ENCODE results near the gene PPM1N.

The PPM1N gene

GRCh38 chr19:45498411-45499195 lies at the start of gene PPM1N:
Gene PPM1N, plus strand, starts transcription at chr19:45498443. Its CDS starts 30 bp downstream, at chr19:45498473.
- peak; percentile 78 for DNase-seq

- DNase-seq = no peak
Measured at GRCh38 chr19:45448887-45449299, 49.4 kb upstream of the PPM1N start.

- peak; percentile 27 for DNase-seq
Measured at GRCh38 chr19:45450012-45450333, 48.3 kb upstream of the PPM1N start.

GRCh38 chr19:45451131-45451849 lies 47.0 kb upstream of the PPM1N start:
- DNase-seq = peak; percentile 49

GRCh38 chr19:45451850-45452387 lies 46.3 kb upstream of the PPM1N start:
- no peak for DNase-seq

GRCh38 chr19:45455707-45456499 lies 42.3 kb upstream of the PPM1N start:
- DNase-seq = peak; percentile 66

- DNase-seq = no peak
Measured at GRCh38 chr19:45456500-45456815, 41.8 kb upstream of the PPM1N start.

GRCh38 chr19:45457776-45458175 lies 40.5 kb upstream of the PPM1N start:
- no peak for DNase-seq

GRCh38 chr19:45460807-45461347 lies 37.4 kb upstream of the PPM1N start:
- no peak for DNase-seq

GRCh38 chr19:45462174-45462573 lies 36.1 kb upstream of the PPM1N start:
- DNase-seq = no peak

- no peak for DNase-seq
Measured at GRCh38 chr19:45463241-45463640, 35.0 kb upstream of the PPM1N start.

GRCh38 chr19:45464274-45464673 lies 34.0 kb upstream of the PPM1N start:
- no peak for DNase-seq

GRCh38 chr19:45464852-45465441 lies 33.3 kb upstream of the PPM1N start:
- DNase-seq = no peak

- no peak for DNase-seq
Measured at GRCh38 chr19:45467115-45467455, 31.2 kb upstream of the PPM1N start.

GRCh38 chr19:45467456-45468158 lies 30.6 kb upstream of the PPM1N start, which contains the start of gene FOSB:
Gene FOSB, plus strand, starts transcription at chr19:45467996. Its CDS starts 591 bp downstream, at chr19:45468587.
- peak; percentile 93 for DNase-seq

GRCh38 chr19:45468159-45468651 lies 30.0 kb upstream of the PPM1N start:
- DNase-seq = peak; percentile 58

- DNase-seq = no peak
Measured at GRCh38 chr19:45468803-45469131, 29.5 kb upstream of the PPM1N start.

GRCh38 chr19:45469132-45469944 lies 28.9 kb upstream of the PPM1N start:
- peak; percentile 95 for DNase-seq

GRCh38 chr19:45469945-45470761 lies 28.1 kb upstream of the PPM1N start:
- no peak for DNase-seq

GRCh38 chr19:45470762-45471081 lies 27.5 kb upstream of the PPM1N start:
- no peak for DNase-seq

All from CD4-positive, alpha-beta T cell treated with Interleukin-17A for 4 hours (primary cell).